Omental fat pad (tissue), 4 donors: Measurements from ENCODE around the gene ARFIP1. TPM values are rescaled to one million over a fixed set of nuclear protein-coding genes. Genes with fewer than 3 reads are reported as not detected.

ENCODE experiments used
- ATAC-seq: fragments of 150-250 bp; one replicate; pipeline ENCODE4 v1.9.1; 2016; ENCODE audit warnings: mild to moderate bottlenecking, moderate library complexity; ENCODE audit not compliant: low FRiP score
- DNase-seq: peaks from one replicate; pipeline ENCODE4 v3.0.0-alpha.2; 2019; ENCODE audit warnings: low spot score
- total RNA-seq, 4 donors: library from RNA; depleted of rRNA; stranded (reverse); fragments of >200 nt; gene quantifications; one replicate each; pipeline ENCODE4 v1.1.0, GENCODE V29; 2016
- TF ChIP-seq, protein P1 (sequence below), 3 donors: fragments of 450-650 bp; IDR thresholded peaks; one replicate each; pipeline ENCODE4 v1.5.1; 2016 to 2017; ENCODE audit warnings: antibody characterized with exemption in 3 of 3, mild to moderate bottlenecking in 3 of 3, moderate library complexity in 2 of 3

Gene ARFIP1, protein sequence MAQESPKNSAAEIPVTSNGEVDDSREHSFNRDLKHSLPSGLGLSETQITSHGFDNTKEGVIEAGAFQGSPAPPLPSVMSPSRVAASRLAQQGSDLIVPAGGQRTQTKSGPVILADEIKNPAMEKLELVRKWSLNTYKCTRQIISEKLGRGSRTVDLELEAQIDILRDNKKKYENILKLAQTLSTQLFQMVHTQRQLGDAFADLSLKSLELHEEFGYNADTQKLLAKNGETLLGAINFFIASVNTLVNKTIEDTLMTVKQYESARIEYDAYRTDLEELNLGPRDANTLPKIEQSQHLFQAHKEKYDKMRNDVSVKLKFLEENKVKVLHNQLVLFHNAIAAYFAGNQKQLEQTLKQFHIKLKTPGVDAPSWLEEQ
- total RNA-seq, result 10 to 100 TPM; 18.3 to 32.6 (median 25.6) TPM

DNA sequence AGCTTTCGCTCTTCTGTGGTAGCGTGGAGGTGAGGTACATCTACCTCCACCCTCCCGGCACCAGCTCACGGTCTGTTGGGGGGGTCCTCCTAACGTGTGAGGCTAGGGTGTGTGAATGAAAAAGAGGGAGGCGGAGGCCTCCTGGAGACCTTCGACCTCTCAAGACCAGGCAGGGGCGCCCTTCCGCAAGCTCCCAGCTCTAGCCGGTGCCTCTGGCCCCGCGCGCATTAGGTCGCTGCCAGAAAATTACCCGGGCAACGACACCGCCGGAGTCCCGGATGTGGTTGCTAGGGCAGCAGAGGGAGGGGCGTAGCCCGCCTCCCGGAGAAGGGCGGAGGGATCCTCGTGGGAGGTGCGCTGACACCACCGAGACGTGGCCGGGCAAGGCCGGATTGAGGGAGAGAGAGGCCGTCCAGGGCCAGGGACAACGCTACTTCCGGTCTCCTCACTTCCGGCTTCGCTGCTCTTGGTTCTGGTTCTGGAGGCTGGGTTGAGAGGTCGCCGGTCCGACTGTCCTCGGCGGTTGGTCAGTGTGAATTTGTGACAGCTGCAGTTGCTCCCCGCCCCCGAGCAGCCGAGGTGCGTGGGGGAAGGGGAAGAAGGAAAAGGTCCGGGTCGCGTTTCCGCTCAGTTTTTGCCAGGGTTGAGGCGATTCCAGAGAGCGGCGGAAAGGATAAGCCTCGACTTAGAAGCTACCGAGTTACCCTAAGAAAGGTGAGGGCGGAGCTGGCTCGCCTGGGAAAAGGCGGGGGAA, at the start of gene ARFIP1, which contains the start of gene TIGD4:
Gene ARFIP1, plus strand, starts transcription at position 442 of the 754 bp plus-strand sequence. CDS start 49,680 bp downstream, outside the sequence.
Gene TIGD4, minus strand, starts transcription at position 218 of the 754 bp plus-strand sequence. CDS start 8,726 bp downstream, outside the sequence.
- peak; percentile 86 for DNase-seq
- TF ChIP-seq, protein P1, sequence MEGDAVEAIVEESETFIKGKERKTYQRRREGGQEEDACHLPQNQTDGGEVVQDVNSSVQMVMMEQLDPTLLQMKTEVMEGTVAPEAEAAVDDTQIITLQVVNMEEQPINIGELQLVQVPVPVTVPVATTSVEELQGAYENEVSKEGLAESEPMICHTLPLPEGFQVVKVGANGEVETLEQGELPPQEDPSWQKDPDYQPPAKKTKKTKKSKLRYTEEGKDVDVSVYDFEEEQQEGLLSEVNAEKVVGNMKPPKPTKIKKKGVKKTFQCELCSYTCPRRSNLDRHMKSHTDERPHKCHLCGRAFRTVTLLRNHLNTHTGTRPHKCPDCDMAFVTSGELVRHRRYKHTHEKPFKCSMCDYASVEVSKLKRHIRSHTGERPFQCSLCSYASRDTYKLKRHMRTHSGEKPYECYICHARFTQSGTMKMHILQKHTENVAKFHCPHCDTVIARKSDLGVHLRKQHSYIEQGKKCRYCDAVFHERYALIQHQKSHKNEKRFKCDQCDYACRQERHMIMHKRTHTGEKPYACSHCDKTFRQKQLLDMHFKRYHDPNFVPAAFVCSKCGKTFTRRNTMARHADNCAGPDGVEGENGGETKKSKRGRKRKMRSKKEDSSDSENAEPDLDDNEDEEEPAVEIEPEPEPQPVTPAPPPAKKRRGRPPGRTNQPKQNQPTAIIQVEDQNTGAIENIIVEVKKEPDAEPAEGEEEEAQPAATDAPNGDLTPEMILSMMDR (IDR thresholded peaks at IDR 0.05), result no peak
- peak; percentile 99 for ATAC-seq

DNA sequence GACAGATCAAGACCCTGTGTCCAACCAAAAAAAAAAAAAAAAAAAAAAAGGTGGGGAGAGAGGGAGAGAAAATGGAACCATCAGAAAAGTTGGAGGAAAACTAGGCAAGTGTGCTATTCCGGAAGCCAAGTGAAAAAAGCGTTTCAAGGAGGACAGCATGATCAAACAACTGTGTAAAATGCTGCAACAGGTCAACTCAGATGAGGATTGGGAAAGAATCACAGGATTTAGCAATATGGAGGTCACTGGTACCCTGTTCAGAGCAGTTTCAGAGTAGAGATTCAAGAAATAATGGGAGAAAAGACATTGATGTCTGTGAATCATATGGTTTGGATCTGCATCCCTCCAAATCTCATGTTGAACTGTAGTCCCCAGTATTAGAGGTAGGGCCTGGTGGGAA, 47.8 kb upstream of the ARFIP1 start:
- TF ChIP-seq, protein P1 (IDR thresholded peaks at IDR 0.05), result no peak
- ATAC-seq, result no peak
- no peak for DNase-seq

DNA sequence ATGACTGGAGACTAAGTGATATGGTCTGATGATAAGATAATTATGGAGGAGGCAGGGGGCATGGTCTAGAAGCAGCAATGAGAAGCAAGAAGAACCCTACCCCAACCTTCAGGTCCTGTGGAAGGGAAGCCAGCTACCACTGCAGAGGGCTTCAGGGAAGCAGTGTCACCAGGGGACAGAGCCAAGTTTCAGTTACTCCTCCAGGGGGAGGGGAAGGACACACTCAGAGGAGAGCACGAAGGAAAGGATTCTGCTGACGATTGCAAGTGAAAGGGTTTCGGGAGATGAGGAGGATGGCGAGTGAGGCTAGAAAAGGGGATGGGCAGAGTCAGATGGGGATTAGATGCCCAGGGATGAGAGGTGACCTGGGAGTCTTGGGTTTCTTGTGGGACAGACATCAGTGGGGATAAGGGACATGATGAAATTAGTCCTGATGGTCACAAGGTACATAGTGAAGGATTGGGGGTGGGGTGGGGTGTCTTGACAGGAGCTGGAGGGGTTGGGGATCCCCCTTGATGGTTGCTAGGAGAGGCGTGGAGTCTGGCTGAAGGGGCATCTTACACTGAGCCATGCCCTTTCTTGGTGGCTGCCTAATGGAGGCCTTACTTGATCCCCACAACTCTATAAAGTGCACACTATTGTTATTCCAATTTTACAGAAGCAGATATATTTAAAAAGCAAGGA, 45.6 kb upstream of the ARFIP1 start:
- ATAC-seq, result no peak
- DNase-seq, result no peak
- TF ChIP-seq, protein P1 (IDR thresholded peaks at IDR 0.05), result no peak

DNA sequence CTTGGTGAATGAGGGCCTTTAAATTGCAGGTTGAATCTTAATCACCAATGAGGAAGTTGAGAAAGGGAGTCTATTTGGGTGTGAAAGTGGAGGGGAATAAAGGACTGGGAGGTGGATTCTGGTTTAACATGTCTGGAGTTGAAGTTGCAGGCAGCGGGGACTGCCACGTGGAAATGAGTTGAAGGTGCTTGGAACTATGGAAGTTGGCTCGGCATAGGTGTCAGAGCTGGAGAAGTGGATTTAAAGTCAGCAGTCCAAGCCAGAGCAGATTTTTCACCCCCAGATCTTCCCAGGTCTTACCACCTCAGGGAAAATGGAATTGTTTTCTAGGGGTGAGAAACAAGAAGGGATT, 45.1 kb upstream of the ARFIP1 start:
- TF ChIP-seq, protein P1 (IDR thresholded peaks at IDR 0.05), result no peak
- no peak for DNase-seq

DNA sequence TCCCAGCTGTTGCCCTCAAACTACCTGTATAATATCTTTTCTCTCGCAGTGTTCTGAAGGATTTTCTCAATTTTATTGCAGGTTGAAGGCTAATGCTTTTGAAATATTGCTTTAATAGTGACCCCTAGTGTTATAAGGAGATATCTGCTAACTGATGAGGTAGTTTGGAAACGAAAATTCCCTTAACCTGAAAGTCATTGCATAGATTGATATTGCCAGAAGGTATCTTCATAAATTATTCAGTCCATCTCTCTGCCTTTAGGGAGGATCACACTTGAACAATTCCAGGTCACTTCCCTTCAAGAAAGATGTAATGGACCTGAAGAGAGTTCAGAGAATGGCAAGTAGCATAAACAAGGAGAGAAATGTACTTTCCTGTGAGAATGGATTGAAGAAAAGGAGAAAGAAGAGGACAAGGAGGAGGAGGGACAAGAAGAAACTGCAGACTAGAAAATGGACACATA, 44.3 kb upstream of the ARFIP1 start:
- ATAC-seq (no peak), DNase-seq (no peak)
- TF ChIP-seq, protein P1 (IDR thresholded peaks at IDR 0.05), result no peak

More for the DNA sequence above, 45.1 kb upstream of the ARFIP1 start:
- no peak for ATAC-seq

DNA sequence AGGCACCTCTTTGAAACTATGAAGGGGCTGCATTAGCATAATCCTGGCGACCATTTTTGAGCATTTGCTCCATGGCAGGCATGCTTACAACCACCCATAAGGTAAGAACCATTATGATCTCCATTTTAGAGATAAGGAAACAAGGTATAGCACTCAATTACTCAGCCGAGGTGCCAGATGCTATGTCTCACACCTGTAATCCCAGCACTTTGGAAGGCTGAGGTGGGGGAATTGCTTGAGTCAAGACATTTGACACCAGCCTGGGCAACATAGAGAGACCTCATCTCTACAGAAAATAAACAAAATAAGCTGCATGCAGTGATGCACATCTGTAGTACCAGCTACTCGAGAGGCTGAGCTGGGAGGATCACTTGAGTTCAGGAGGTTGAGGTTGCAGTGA, 43.8 kb upstream of the ARFIP1 start:
- ATAC-seq, result no peak
- TF ChIP-seq, protein P1 (IDR thresholded peaks at IDR 0.05), result no peak
- no peak for DNase-seq
